IPS-18c (cell line): ENCODE measurements around the gene CHRNE.

Experiments used
- H3K4me3 ChIP-seq: 2 replicates; pipeline ENCODE4 v1.7.0; 2013; ENCODE audit warnings: low read depth, mild to moderate bottlenecking, low read length, moderate library complexity; ENCODE audit not compliant: insufficient read depth
- H3K9me3 ChIP-seq: one replicate; pipeline ENCODE4 v1.6.1; 2013; ENCODE audit warnings: mild to moderate bottlenecking, low read length, moderate library complexity; ENCODE audit not compliant: control insufficient read depth, insufficient read depth

Gene CHRNE

DNA sequence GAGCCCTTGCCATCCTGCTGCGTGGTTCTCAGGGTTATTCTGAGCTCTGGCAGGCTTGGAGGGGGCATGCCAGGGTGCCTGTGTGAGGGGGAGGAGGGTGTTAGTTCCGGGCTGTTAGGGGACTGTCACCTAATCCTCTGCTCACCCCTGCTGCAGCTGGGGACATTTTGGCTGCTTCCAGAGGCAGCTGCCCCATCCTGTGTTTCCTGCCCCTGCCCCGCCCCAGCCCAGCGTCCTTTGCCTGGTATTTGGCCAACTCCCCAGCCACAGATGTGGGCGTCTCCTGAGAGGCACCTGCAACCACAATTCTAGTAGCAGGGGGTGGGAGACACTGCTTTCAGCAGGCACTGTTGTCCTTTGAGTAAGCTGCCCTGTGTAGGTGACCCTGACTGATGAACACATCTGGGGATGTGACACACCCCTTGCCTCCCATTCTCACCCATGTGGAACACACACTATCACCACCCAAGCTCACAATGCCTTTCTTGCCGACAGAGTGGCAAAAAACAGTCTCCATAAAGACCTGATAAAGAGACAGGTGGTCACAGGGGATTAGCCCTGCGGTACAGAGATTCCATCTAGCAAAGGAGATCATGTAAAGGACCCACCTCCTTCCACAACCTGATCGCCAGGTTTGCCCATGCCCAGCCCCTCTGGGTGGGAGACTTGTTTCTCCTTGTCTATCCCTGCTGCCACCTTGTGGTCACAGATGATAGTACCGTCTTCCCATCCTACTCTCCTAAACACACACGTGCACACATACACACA, at the start of gene CHRNE:
Gene CHRNE, minus strand, starts transcription at position 48 of the 768 bp plus-strand sequence. Its CDS starts 35 bp downstream, at position 13.
- Histone ChIP-seq H3K4me3 (no peak within 1 kb of the TSS), H3K9me3 (no peaks in the 10 kb centered on the region)

DNA sequence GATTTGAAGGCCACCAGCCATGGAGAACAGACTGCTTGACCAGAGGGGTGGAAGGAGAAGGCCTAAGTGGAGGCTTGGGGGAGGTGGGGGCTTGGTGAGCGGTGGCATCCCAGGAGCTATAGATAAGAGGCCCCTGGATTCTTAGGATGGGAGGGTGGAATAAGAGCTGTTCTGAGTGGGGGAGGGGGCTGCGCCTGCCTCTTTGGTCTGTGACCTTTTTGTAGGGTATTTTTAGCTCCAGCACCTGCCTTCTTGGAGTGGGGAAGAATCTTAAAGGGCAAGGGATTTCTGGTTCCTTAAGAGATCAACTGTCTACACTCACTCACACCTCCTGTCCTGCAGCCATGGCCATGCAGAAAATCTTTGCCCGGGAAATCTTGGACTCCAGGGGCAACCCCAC, 48.6 kb upstream of the CHRNE start:
- no peaks in the 10 kb centered on the region for H3K9me3 ChIP-seq
- H3K4me3 ChIP-seq, result peak overlapping the region; percentile 71; the same call in 1 of the 2 replicates

GRCh38 chr17:4950746-4951204, 47.9 kb upstream of the CHRNE start, which contains the start of gene ENO3:
TSS of gene ENO3 (plus strand) at chr17:4951119. CDS start at chr17:4951830, 711 bp downstream.
- no peaks in the 10 kb centered on the region for H3K9me3 ChIP-seq
- H3K4me3 ChIP-seq, result peak within 1 kb of the TSS; percentile 71

DNA sequence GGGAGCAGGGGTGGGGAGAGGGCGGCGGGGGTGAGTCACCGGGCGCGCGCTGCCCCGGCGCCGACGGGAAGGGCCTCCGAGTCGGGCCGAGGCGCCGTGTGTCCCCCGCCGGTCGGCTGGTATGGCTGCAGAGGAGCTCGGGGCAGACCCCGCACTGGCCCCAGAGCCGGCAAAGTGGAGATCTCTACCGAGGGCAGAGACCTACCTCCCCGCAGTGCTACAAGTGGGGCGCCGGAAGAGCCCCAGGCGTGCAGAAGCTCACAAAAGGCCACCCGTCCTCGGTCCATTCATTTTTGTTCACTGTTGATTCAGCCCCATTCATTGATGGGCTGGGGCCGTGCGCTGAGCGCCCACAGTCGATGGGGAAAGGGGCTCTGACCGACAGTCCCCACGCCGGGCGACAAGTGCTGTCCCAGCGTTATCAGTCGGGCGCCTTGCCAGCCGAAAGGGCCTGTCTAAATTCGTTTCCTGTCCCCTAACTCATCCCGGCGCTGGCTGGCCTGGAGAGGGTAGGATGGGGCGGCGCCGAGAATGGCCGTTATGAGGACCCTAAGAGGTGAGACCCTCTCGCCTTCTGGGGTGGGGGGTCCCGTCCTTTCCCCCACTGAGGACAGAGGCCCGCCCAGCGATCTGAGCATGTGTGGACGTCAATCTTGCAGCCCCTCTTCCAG, 47.3 kb upstream of the CHRNE start:
- H3K4me3 ChIP-seq, result peak overlapping the region; percentile 71
- H3K9me3 ChIP-seq, result no peaks in the 10 kb centered on the region

- Histone ChIP-seq H3K9me3 (no peaks in the 10 kb centered on the region), H3K4me3 (peak overlapping the region; percentile 94)
Measured at GRCh38 chr17:4949321-4950074, 46.6 kb upstream of the CHRNE start.

- H3K4me3 ChIP-seq, result peak overlapping the region; percentile 94
Measured at GRCh38 chr17:4948931-4949320, 46.0 kb upstream of the CHRNE start.

DNA sequence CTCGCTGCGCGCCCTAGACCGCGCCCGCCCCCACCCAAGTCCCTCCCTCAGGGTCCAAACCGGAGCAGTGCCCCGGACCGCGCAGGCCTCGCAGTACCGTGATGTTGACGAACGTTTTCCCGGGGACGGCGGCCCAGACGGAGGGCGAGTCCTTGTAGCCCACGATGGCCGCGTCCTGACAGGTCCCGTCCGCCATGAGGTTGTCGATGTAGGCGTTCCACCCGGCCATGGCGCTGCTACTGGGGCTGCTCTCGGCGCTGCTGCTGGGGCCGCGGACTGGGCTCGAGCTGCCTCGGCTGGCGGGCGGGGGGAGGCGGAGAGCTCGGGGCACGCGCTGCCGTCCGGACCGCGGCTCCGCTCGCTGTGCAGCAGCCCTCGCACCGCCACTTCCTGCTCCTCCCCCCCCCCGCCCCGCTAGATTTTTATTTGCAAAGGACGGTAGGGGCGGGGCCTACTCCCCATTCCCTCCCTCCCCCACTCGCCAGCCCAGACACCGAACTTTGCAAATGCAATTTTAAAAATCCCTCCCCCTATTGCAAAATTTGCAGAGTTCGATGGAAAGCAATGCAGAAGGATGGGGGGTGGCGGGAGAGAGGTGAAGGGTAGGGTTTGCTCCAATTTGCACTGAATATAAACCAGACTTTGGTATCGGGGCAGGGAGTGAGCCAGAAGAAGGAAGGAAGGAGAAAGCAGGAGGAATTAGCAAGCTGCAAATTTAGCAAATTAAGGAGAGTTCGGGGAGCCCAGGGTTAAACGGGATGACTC, 45.5 kb upstream of the CHRNE start, which contains the start of gene PFN1:
Gene PFN1, minus strand, starts transcription at position 365 of the 765 bp plus-strand sequence. Its CDS starts 136 bp downstream, at position 229.
- Histone ChIP-seq H3K4me3 (peak within 1 kb of the TSS; percentile 94), H3K9me3 (no peaks in the 10 kb centered on the region)

More at GRCh38 chr17:4948931-4949320, 46.0 kb upstream of the CHRNE start:
- no peaks in the 10 kb centered on the region for H3K9me3 ChIP-seq

DNA sequence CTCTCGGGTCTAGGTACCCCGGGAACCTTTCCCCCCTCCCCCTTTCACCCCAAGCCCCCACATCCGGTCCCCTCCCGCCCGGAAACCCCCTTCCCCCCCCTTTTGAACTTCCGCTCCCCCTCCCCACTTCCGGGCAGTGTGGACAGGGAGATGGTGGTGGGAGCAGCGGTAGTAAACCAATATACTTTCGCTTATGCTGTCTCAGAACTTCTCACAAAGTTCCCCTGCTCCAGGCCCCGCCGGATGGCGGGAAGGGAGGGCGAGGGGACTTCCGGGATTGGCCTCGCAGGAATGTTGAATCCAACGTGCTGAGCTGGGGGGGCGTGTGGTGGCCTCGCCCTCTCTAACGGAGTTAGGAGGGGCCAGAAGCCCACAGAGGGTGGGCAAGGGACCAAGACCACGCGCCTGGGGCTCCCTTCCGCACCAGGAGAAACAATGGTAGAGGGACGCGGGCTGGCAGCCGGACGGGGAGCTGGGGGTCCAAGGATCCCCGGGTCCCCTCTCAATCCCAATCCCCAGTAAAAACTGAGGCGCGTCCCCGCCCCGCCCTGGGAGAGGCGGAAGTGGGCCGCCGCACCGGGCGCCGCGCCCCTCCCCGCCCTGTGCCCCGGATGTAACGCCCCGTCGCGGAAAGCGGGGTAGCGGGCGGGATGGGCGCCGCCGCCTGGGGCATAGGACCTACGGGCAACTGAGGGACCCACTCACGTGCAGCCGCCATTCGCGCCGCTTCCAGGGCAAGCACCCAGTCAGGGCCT, 44.7 kb upstream of the CHRNE start:
- peak overlapping the region; percentile 94 for H3K4me3 ChIP-seq
- no peaks in the 10 kb centered on the region for H3K9me3 ChIP-seq

DNA sequence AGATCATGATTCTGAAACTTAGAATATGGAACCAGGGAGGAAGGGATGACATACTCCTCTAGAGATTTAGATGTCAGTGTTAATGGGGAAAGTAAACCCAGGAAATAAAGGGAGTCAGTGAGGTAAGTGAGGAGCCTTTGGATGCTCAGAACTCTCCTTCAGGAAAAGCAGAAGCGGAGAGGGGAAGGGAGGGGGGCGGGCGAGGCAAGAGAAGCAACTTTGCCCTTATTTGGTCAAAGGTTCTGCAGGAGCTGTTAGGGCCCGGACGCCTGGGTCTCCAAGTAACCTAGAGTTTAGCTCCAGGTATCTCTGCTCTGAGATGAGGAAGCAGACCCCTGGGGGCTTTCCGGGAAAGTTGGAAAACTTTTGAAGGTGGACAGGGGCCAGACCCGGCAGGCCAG, 44.1 kb upstream of the CHRNE start:
- H3K9me3 ChIP-seq, result no peaks in the 10 kb centered on the region
- H3K4me3 ChIP-seq, result peak overlapping the region; percentile 94

DNA sequence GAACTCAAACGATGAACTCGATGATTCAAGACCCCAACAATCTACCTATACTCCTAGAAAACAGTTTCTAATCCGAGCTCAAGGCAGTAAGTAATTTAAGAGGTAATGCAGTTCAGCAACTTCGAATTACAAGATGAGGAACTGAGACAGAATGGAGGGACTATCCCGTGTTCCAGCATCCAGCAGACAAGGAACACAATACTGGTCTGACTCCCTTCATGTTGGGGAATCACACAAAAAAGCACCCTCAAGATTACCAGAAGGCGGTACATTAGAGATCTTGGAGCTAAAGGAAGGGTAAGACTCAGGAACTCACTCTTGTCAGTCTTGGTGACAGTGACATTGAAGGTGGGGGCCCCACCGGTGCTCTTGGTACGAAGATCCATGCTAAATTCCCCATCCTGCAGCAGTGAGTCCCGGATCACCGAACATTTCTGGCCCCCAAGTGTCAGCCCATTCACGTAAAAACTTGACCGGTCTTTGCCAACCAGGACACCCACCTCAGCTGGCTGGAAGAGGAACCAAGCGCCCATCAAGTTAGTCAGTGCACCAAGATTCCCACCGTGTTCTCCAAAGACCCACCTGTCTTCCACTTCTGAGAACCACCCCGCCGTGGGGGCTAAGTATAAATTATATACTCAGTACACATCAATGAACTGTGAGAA, 43.5 kb upstream of the CHRNE start:
- Histone ChIP-seq H3K9me3 (no peaks in the 10 kb centered on the region), H3K4me3 (peak overlapping the region; percentile 94)

- H3K4me3 ChIP-seq, result no peak overlapping the region
- H3K9me3 ChIP-seq, result no peaks in the 10 kb centered on the region
Measured at GRCh38 chr17:4945944-4946280, 43.0 kb upstream of the CHRNE start.

DNA sequence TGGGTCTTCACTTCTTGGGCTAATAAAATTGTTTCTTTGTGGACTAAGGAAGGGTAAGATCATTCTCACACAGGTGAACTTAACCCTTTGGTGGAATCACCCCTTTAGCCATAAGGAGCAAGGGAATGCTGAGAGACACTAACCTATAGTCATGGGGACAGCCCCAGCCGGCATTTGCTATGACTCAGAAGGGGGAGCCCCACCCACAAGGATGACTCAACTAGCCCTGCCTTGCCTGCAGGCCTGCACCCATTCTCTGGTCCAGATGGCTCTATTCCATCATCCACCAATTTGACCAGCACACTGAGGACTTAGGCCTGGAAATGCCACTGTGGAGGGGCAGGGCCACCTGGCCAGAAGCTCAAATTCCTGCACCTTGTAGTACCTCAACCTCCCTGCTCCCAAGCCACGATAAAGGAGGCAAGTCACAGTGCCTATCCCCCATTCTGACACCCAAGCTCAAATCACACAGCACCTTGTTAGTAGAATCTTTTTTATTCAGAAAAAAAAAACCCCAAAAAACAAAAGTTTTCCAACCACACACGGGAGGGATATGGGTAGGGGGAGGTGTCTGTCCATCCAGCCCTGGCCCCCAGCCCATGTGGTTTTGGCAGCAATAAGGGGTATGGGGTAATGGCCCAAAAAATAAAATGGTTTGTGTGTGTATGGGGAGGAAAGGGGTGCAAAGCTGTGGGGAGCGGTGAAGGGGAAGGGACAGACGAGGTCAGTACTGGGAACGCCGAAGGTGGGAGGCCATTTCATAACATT, 42.5 kb upstream of the CHRNE start:
- H3K9me3 ChIP-seq, result no peaks in the 10 kb centered on the region
- H3K4me3 ChIP-seq, result no peak overlapping the region

DNA sequence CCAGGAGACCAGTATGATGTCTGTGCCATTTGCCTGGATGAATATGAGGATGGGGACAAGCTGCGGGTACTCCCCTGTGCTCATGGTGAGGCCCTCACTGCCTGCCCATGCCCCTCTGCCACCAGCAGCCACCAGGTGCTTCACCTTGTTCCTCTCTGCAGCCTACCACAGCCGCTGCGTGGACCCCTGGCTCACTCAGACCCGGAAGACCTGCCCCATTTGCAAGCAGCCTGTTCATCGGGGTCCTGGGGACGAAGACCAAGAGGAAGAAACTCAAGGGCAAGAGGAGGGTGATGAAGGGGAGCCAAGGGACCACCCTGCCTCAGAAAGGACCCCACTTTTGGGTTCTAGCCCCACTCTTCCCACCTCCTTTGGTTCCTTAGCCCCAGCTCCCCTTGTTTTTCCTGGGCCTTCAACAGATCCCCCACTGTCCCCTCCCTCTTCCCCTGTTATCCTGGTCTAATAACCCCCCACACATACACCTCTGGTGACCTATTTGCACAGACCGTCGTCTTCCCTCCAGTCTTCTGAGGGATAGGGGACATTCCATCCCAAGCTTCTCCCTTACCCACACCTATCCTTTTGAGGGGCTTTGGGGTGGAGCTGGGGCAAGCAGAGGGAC, 41.8 kb upstream of the CHRNE start:
- no peak overlapping the region for H3K4me3 ChIP-seq
- no peaks in the 10 kb centered on the region for H3K9me3 ChIP-seq

DNA sequence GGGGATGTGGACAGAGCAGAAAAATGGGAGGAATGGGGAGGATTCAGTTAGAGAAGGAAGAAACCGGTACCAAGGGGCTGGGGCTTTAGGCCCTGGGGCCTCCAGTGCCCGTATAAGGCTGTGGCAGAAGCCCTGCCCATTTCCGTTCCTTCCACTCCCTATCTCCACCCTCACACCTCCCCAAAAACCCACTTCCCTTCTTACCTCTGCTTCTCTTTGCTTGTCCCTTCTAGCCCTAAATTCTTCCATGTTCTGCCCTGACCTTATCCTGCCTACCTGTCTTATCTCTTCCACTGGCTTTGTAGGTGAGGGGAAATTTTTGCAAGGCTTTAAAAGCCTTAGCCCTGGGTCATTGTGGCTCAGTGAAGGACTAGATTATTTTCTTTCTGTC, 41.3 kb upstream of the CHRNE start:
- H3K4me3 ChIP-seq, result no peak overlapping the region
- H3K9me3 ChIP-seq, result no peaks in the 10 kb centered on the region
